Left lung (tissue), 10 donors: Measurements from ENCODE around the gene CPE. TPM values are rescaled to one million over a fixed set of nuclear protein-coding genes. Genes with fewer than 3 reads are reported as not detected.

ENCODE experiments used
- ATAC-seq: fragments of 200-7000 bp; cut with Tn5 transposase; one replicate; pipeline ENCODE4 v1.9.1; 2020; ENCODE audit warnings: moderate library complexity
- DNase-seq, 4 donors: peaks; one replicate each; pipeline ENCODE4 v3.0.0-alpha.2; 2013 to 2020
- H3K27ac ChIP-seq, 2 donors: fragments of 200-600 bp; sonication (generic) in 1 of 2; one replicate each; pipeline versions ENCODE4 v1.5.0 to v1.8.0; 2020 to 2021
- H3K27me3 ChIP-seq, 2 donors: fragments of 200-600 bp; sonication (generic) in 1 of 2; one replicate each; pipeline versions ENCODE4 v1.5.0 to v1.8.0; 2020 to 2021
- H3K36me3 ChIP-seq, 2 donors: fragments of 200-600 bp; sonication (generic) in 1 of 2; one replicate each; pipeline versions ENCODE4 v1.5.0 to v1.8.0; 2020 to 2021
- H3K4me1 ChIP-seq, 2 donors: fragments of 200-600 bp; one replicate each; pipeline ENCODE4 v1.8.0; 2021
- H3K4me3 ChIP-seq, 2 donors: fragments of 200-600 bp; sonication (generic) in 1 of 2; one replicate each; pipeline versions ENCODE4 v1.5.0 to v1.8.0; 2020 to 2021; ENCODE audit warnings: mild to moderate bottlenecking in 1 of 2
- H3K9me3 ChIP-seq, 2 donors: fragments of 200-600 bp; sonication (generic) in 1 of 2; one replicate each; pipeline versions ENCODE4 v1.5.0 to v1.8.0; 2020 to 2021
- intact Hi-C, 2 donors: fragments of 100-400 bp; cut with DNase I; formaldehyde crosslinking; loops; one replicate each; pipeline versions ENCODE4 v1.11.2 to v1.14.2; 2022
- polyA plus RNA-seq, 6 donors: library from polyadenylated mRNA; unstranded; fragments of 120-200 nt; gene quantifications; one replicate each; pipeline ENCODE4 v1.2.1, GENCODE V29; 2013; ENCODE audit not compliant: insufficient read length in 6 of 6
- total RNA-seq, 2 donors: library from RNA; stranded (reverse); fragmentation: NEBNext Ultra II Directional; extraction: Animal tissue kit (Norgen Biotek cat#: 25700); gene quantifications; one replicate each; pipeline ENCODE4 v1.2.1, GENCODE V29; 2021
- TF ChIP-seq, protein P1 (sequence below), 2 donors: fragments of 200-600 bp; sonication (generic) in 1 of 2; IDR thresholded peaks; one replicate each; pipeline versions ENCODE4 v1.5.0 to v1.8.0; 2021; ENCODE audit warnings: antibody characterized with exemption in 2 of 2
- donor health status: DM: no; HTN: yes; CAD: no.
- donor health status: DM: no; HTN: no; CAD: no.

The CPE gene
- total and polyA plus RNA-seq, 8 donors = 24.5 to 222 (median 161) TPM

DNA sequence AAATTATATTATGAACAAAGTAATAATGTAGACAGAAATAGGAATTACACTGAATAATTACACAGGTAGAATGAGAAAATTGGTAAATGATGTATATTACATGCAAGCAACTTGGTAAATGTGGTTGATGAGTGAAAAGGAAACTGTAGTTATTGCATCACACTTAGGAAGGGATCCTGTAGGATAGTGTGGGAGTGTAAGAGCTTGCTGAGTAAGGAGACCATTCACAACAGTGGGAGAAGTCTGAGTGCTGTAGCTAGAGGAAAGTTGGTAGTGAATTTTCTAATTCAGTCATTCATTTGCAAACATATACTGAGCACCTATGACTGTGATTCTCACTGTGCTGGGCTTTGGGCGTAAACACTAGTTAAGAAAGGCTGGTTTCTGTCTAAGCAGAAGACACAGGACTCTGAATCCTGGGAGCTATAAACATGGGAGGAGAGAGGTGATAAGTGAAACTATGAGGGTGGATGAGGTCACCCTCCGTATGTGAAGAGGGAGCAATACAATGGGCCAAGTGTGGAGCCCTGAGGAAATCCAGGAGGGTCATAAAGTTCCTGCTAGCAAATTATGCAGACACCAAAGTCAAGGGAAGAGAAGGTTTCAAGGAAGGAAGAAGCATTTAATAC is 14.2 kb upstream of the CPE start:
- ATAC-seq = peak; percentile 37
- Histone ChIP-seq H3K27ac (no peak overlapping the region), H3K4me3 (no peak overlapping the region), H3K4me1 (peaks cover 0 to 11% of the 10 kb centered on the region in 2 donors), H3K27me3 (peaks cover 0 to 5% of the 10 kb centered on the region in 2 donors), H3K36me3 (no peaks in the 10 kb centered on the region), H3K9me3 (no peaks in the 10 kb centered on the region)
- no peak for DNase-seq
- TF ChIP-seq, protein P1, sequence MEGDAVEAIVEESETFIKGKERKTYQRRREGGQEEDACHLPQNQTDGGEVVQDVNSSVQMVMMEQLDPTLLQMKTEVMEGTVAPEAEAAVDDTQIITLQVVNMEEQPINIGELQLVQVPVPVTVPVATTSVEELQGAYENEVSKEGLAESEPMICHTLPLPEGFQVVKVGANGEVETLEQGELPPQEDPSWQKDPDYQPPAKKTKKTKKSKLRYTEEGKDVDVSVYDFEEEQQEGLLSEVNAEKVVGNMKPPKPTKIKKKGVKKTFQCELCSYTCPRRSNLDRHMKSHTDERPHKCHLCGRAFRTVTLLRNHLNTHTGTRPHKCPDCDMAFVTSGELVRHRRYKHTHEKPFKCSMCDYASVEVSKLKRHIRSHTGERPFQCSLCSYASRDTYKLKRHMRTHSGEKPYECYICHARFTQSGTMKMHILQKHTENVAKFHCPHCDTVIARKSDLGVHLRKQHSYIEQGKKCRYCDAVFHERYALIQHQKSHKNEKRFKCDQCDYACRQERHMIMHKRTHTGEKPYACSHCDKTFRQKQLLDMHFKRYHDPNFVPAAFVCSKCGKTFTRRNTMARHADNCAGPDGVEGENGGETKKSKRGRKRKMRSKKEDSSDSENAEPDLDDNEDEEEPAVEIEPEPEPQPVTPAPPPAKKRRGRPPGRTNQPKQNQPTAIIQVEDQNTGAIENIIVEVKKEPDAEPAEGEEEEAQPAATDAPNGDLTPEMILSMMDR (IDR thresholded peaks at IDR 0.05) = no peak
- intact Hi-C loops = no loop called here

DNA sequence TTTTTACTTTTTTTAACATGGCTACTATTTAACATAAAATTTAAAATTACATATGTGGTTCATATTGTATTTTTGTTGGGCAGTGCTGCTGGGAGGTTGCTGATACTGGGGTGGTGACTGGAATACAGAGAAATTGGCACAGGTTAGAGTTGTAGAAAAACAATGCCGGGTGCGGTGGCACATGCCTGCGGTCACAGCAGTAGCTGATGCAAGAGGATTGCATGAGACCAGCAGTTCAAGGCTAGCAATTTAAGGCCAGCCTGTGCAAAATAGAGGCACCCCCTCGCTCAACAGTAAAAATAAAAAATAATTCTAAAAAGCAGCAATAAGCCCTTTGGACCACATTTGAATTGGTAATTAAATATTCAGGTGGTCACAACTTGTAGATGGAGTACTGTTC is 11.8 kb upstream of the CPE start:
- DNase-seq = no peak
- intact Hi-C loops = no loop called here
- TF ChIP-seq, protein P1 (IDR thresholded peaks at IDR 0.05) = no peak
- peaks cover 0 to 1% of the 10 kb centered on the region in 2 donors for H3K27me3 ChIP-seq
- no peak for ATAC-seq
- H3K9me3 ChIP-seq = no peaks in the 10 kb centered on the region
- H3K36me3 ChIP-seq = no peaks in the 10 kb centered on the region
- H3K4me3 ChIP-seq = no peak overlapping the region
- no peaks in the 10 kb centered on the region for H3K4me1 ChIP-seq
- H3K27ac ChIP-seq = no peak overlapping the region

DNA sequence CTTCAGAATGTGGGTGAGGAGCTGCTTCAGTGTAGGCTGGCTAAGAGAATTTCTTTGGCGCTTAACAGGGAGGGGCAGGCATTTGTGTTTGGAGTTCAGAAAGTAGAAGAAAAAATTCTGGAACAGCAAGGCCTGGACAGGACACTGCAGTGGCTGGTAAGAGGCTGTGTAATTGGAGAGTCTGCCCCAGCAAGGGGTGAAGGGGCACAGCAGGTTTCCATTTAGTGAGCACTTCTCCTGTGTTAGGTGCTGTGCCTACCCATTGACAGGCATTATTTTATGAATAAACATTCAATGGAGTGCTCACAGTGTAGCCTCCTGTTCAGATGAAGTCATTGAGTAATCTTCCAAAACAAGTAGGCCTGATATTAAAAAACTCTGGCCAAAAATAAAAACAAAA is 10.7 kb upstream of the CPE start:
- no peaks in the 10 kb centered on the region for H3K36me3 ChIP-seq
- no peaks in the 10 kb centered on the region for H3K4me1 ChIP-seq
- H3K27ac ChIP-seq = no peak overlapping the region
- TF ChIP-seq, protein P1 (IDR thresholded peaks at IDR 0.05) = no peak
- no peak for DNase-seq
- no peaks in the 10 kb centered on the region for H3K27me3 ChIP-seq
- intact Hi-C loops = no loop called here
- ATAC-seq = no peak
- no peak overlapping the region for H3K4me3 ChIP-seq
- no peaks in the 10 kb centered on the region for H3K9me3 ChIP-seq

DNA sequence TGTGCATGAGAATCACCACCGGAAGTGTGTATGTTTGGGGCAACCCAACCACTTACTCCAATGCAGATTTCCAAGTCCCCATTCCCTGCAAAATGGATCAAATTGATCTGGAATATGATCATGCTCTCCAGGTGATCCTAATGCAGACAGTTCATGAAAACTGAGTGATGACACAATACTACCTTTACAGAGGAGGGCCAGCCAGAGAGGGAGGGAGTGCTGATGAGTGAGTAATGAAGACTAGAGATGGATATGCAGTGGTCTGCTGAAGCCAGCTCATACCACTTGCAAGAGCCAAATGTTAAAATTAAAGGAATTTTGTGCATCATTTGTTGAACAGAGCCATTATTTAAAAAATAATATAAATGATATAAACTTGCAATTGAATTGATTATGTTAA is 10.2 kb upstream of the CPE start:
- Histone ChIP-seq H3K4me3 (no peak overlapping the region), H3K36me3 (no peaks in the 10 kb centered on the region), H3K4me1 (no peaks in the 10 kb centered on the region), H3K9me3 (no peaks in the 10 kb centered on the region), H3K27me3 (no peaks in the 10 kb centered on the region), H3K27ac (no peak overlapping the region)
- TF ChIP-seq, protein P1 (IDR thresholded peaks at IDR 0.05) = no peak
- no peak for DNase-seq
- ATAC-seq = no peak
- intact Hi-C loops = no loop called here

DNA sequence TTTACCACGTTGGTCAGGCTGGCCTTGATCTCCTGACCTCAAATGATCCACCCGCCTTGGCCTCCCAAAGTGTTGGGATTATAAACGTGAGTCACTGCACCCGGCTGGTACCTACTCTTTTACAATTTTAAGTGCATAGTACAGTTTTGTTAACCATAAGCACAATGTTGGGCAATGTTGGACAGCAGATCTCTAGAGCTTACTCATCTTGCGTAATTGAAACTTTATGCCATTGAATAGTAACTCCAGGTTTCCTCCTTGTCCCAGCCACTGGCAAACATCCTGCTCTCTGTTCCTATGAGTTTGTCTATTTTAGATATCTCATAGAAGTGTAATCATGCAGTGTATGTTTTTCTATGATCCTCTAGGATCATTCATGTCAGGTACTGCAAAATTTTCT is 9.3 kb upstream of the CPE start:
- H3K4me3 ChIP-seq = no peak overlapping the region
- no peaks in the 10 kb centered on the region for H3K4me1 ChIP-seq
- ATAC-seq (no peak), DNase-seq (no peak)
- intact Hi-C loops = no loop called here
- H3K27me3 ChIP-seq = no peaks in the 10 kb centered on the region
- H3K27ac ChIP-seq = no peak overlapping the region
- TF ChIP-seq, protein P1 (IDR thresholded peaks at IDR 0.05) = no peak
- no peaks in the 10 kb centered on the region for H3K9me3 ChIP-seq
- no peaks in the 10 kb centered on the region for H3K36me3 ChIP-seq
